ENCODE results near the gene RALGAPA2. TPM values are rescaled to one million over a fixed set of nuclear protein-coding genes. Genes with fewer than 3 reads are reported as not detected.

Gene RALGAPA2
- total RNA-seq, 4 donors from 2014 or later = 54.3 to 67.6 (median 60.3) TPM

- Histone ChIP-seq H3K4me3 (no peak overlapping the region), H3K9me3 (no peaks in the 10 kb centered on the region), H3K4me1 (peaks cover 0 to 4% (median 0%) of the 10 kb centered on the region in 4 donors), H3K27ac (no peak overlapping the region), H3K27me3 (no peaks in the 10 kb centered on the region), H3K36me3 (peaks cover 0 to 24% (median 0%) of the 10 kb centered on the region in 3 donors)
- DNase-seq = no peak
- TF ChIP-seq CTCF (IDR thresholded peaks at IDR 0.05) (no peak), POLR2A (IDR thresholded peaks at IDR 0.05) (no peak)
Measured at GRCh38 chr20:20396794-20397193, 315.6 kb downstream of the RALGAPA2 start.

- no peak for DNase-seq
- no peak overlapping the region for H3K4me3 ChIP-seq
- peaks cover 0 to 27% (median 0%) of the 10 kb centered on the region in 3 donors for H3K36me3 ChIP-seq
- no peaks in the 10 kb centered on the region for H3K27me3 ChIP-seq
- TF ChIP-seq POLR2A (IDR thresholded peaks at IDR 0.05) (no peak), CTCF (IDR thresholded peaks at IDR 0.05) (no peak)
- no peak overlapping the region for H3K27ac ChIP-seq
- peaks cover 0 to 4% (median 0%) of the 10 kb centered on the region in 4 donors for H3K4me1 ChIP-seq
- H3K9me3 ChIP-seq = no peaks in the 10 kb centered on the region
Measured at GRCh38 chr20:20395903-20396568, 316.4 kb downstream of the RALGAPA2 start.

- no peak for TF ChIP-seq CTCF (IDR thresholded peaks at IDR 0.05)
- peaks cover 0 to 4% (median 0%) of the 10 kb centered on the region in 4 donors for H3K4me1 ChIP-seq
- no peaks in the 10 kb centered on the region for H3K9me3 ChIP-seq
- no peak overlapping the region for H3K4me3 ChIP-seq
- no peaks in the 10 kb centered on the region for H3K27me3 ChIP-seq
- no peak overlapping the region for H3K27ac ChIP-seq
- no peak for DNase-seq
- H3K36me3 ChIP-seq = peaks cover 0 to 27% (median 0%) of the 10 kb centered on the region in 3 donors
Measured at GRCh38 chr20:20395087-20395486, 317.4 kb downstream of the RALGAPA2 start.

GRCh38 chr20:20393207-20394120 lies 319.0 kb downstream of the RALGAPA2 start:
- H3K4me3 ChIP-seq = no peak overlapping the region
- no peaks in the 10 kb centered on the region for H3K4me1 ChIP-seq
- no peak overlapping the region for H3K27ac ChIP-seq
- H3K36me3 ChIP-seq = peaks cover 0 to 27% (median 0%) of the 10 kb centered on the region in 3 donors
- no peaks in the 10 kb centered on the region for H3K27me3 ChIP-seq
- TF ChIP-seq POLR2A (IDR thresholded peaks at IDR 0.05) = no peak
- no peak for TF ChIP-seq CTCF (IDR thresholded peaks at IDR 0.05)
- DNase-seq = no peak
- H3K9me3 ChIP-seq = no peaks in the 10 kb centered on the region

- H3K27ac ChIP-seq = no peak overlapping the region
- H3K9me3 ChIP-seq = no peaks in the 10 kb centered on the region
- no peak for TF ChIP-seq POLR2A (IDR thresholded peaks at IDR 0.05)
- TF ChIP-seq CTCF (IDR thresholded peaks at IDR 0.05) = no peak
- H3K27me3 ChIP-seq = no peaks in the 10 kb centered on the region
- no peak for DNase-seq
- no peak overlapping the region for H3K4me3 ChIP-seq
- H3K4me1 ChIP-seq = no peaks in the 10 kb centered on the region
- peaks cover 0 to 20% (median 0%) of the 10 kb centered on the region in 3 donors for H3K36me3 ChIP-seq
Measured at GRCh38 chr20:20391766-20392165, 320.7 kb downstream of the RALGAPA2 start.

Measured in Peyer's patch (tissue), 4 donors.